Right ventricle myocardium superior (tissue), 1 donor: ENCODE data around the gene CORO2A. TPM values are rescaled to one million over a fixed set of nuclear protein-coding genes. Genes with fewer than 3 reads are reported as not detected.
"Not testable (repeated sequence)": the region's sequence is repeated elsewhere in the genome, so short reads cannot be mapped to it uniquely, and the experiment has no call there.

Experiments used
- ATAC-seq: fragments of 200-7000 bp; cut with Tn5 transposase; one replicate; pipeline ENCODE4 v1.9.1; 2020; ENCODE audit warnings: mild to moderate bottlenecking; ENCODE audit not compliant: poor library complexity
- DNase-seq: peaks from one replicate; pipeline ENCODE4 v3.0.0-alpha.2; 2020
- intact Hi-C: fragments of 100-400 bp; cut with DNase I; formaldehyde crosslinking; loops from one replicate; pipeline ENCODE4 v1.11.2; 2022
- total RNA-seq: library from RNA; stranded (reverse); fragmentation: NEBNext Ultra II Directional; extraction: Animal tissue kit (Norgen Biotek cat#: 25700); gene quantifications from one replicate; pipeline ENCODE4 v1.2.1, GENCODE V29; 2021
- donor health status: DM: no; HTN: yes; CAD: no; lungs with severe emphysema.

The CORO2A gene
- total RNA-seq, 1 donor from 2014 or later, result 0.30 TPM

DNA sequence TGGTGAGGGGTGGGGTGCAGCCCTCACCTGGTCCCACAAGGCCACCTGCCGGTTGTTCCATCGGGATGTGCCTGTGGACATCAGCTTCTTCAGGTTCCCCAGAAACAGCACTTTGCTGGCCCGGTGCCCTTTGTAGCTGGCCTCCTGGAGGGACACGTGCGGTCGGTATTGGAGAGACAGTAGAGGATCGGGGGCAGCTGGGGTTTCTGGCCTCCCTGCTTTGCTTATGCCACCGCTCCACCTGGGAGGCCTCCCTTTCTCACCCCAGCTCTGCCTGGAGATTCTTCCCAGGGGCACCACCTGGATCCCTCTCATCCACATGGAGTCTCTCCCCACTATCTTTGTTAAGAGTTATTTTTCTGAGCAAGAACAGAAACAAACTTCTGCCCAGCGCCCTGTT is 60.3 kb downstream of the CORO2A start:
- ATAC-seq, result no peak
- no peak for DNase-seq
- intact Hi-C loops, result no loop called here

DNA sequence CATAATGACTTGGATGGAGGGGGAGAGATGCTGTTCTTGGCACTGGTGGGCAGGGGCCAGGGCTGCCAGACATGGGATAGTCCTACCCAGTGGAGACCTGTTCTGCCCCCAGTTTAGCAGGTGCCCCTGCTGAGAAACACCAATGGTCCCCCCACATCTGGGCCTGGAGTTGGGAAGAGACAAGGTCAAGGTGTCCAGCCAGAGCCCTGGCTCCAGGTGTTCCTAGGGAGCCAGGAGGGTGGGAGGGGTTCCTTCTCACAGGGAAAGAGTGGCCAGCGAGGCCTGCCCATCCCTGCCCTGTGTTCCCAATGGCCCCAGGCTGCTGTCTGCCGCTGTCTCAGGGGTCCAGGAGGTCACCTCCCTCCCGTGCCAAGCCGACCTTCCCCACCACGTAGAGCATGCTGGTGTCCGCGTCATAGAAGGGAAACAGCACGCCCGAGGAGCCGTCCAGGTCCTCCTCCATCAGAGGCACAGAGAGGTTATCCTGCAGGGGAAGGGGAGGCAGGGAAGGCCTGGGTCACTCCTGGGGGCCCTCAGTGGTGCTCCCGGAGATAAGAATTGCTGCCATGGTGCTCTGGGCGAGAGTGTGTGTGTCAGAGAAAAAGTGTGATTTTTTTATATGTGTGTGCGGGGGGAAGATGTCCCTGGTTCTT is 61.7 kb downstream of the CORO2A start:
- intact Hi-C loops, result no loop called here
- DNase-seq (no peak), ATAC-seq (no peak)

DNA sequence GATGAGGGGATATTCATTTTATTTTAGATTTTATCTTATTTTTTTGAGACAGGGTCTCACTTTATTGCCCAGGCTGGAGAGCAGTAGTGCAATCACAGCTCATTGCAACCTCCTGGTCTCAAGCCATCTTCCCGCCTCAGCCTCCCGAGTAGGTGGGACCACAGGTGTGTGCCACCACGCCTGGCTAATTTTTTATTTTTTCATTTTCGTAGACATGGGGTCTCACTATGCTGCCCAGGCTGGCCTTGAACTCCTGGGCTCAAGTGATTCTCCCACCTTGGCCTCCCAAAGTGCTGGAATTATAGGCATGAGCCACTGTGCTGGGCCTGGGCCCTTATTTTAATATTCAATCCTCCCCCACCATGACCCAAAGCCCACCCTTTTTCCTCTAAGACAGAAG is 62.4 kb downstream of the CORO2A start:
- ATAC-seq, DNase-seq: not testable (repeated sequence)

DNA sequence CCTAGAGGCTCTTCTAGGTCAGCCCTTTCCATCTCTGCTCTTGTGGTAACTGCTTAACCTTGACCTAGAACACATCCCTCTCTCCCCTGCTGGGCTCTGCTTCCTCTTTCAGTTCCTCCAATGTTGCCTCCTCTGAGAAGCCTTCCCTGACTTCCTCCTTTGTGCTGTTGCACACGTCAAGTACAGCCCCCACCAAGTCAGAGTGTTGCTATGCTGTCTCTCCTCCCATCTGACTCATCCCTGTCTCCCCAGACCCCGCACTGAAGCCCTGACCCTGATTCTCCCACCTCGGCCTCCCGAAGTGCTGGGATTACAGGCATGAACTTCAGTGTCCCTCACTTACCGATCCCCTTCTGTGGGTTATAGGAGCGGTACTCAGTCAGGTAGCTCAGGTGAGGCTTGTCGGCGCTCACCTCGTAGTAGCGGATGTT is 63.0 kb downstream of the CORO2A start:
- DNase-seq, result no peak
- intact Hi-C loops, result no loop called here
- peak; percentile 80 for ATAC-seq

More for the DNA sequence above, 62.4 kb downstream of the CORO2A start:
- intact Hi-C loops, result not testable (repeated sequence)

DNA sequence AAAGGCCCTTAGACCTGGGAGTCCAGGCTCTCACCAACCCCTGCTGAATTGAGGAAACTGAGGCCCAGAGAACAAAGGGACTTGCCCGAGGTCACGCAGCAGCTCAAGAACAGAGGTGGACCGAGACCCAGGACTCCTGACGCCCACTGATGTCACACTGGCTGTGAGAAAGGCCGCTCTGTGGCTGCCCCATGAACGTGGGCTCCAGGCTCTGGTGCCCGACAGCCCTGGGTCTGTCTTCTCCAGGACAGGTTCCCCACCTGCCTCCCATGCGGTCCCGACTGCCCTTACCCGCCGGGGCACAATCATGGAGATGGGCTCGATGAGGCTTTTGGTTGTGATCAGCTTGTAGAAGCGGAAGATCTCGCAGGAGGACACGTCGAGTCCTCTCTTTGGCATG is 64.1 kb downstream of the CORO2A start:
- DNase-seq (no peak), ATAC-seq (no peak)
- intact Hi-C loops, result no loop called here

DNA sequence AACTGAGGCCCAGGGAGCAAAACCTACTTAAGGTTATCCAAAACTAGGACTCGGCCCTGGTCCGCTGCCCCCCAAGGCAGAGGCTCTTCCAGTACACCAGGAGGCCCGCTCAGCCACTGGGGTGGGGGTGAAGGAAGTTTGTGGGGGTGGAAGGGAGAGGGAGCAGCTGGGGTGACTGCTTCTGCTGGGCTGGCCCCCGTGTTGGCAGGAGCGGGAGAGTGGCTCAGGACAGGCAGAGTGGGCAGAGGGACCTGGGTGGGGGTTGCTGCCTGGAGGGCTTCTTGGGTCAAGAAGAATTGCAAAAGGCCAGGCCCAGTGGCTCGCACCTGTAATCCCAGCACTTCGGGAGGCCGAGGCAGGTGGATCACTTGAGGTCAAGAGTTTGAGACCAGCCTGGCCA is 65.2 kb downstream of the CORO2A start:
- DNase-seq (no peak), ATAC-seq (no peak)
- intact Hi-C loops, result no loop called here

DNA sequence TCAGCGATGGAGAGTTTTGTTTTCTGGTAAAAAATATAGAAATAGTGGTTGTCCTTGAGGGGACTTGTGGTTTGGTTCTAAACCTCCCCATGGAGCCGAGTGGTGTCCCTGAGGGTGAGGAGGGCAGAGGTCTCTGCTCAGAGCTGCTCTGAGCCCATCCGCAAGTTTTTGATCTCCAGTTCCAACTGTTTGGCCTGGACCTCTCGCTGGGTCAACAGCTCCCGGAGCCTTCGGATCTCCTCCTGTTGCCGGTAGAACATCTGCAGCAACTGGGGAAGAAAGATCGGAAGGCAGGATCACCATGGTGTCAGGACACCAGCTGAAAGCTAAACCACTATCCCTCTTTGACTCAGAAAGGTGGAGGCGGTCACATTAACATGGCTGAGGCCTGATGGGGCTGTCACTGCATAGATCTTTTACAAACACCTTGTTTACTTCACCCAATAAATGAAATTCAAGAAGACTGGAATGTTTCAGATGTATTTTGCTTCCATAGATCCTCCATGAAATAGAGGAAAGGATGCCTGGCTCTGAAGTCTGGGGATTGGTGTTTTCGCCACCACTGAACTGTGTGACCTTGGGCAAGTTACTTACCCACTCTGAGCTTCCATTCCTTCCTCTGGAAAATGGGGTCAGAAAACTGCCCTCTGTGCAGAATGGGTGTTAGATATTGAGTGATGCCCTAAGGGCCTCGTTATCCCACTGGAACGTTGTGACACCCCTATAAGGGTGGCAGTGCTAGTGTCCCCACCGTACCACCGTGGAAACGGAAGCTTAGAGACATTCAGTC is 67.6 kb downstream of the CORO2A start:
- ATAC-seq, result no peak
- no peak for DNase-seq
- intact Hi-C loops, result no loop called here

DNA sequence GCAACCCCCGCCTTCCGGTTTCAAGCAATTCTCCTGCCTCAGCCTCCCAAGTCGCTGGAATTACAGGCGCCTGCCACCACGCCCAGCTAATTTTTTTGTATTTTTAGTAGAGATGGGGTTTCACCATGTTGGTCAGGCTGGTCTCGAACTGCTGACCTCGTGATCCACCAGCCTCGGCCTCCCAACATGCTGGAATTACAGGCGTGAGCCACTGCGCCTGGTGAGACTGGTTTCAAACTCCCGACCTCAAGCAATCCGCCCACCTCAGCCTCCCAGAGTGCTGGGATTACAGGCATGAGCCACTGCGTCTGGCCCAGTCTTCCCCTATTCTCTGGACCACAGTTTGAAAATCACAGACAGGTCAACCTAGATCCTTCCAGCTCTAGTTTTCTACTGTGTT is 68.3 kb downstream of the CORO2A start:
- ATAC-seq, intact Hi-C loops, DNase-seq: not testable (repeated sequence)

DNA sequence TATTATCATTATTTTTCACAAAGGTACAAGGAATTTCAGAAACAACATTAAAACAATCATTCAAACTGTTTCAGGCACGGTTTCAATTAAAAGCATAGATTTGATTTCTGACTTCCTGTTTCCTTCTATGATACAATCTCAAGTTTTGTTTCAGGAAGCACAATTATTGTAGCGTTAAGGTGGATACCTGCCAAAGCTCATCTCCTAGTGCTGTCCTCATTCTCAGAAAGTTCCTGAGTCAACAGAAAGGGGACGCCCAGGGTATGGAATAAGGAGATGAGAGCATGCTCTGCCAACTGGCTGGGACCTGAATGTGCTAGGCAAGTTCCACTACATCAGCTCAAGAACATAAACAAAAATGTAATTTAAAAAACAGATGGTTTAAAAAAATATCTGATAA is 71.4 kb downstream of the CORO2A start:
- DNase-seq (no peak), ATAC-seq (peak; percentile 45)
- intact Hi-C loops, result no loop called here

DNA sequence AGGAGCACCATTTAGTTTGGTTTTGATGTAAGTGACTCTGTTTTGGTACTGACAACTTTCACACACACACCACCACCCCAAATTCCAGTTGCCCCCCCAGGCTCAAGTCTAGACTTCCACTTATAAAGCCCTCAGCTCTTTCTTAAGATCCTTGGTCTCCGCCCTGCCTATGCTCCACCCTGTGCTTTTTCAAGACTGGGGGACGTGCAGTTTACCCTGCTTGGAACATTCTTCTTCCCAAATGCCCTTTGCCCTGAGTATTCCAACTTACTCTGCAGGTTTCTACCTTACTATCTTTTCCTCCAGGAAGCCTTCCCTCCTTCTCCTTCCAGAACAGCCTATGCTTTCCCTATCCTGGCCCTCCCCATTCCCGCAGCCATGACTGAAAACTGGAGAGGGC is 72.0 kb downstream of the CORO2A start:
- intact Hi-C loops, result no loop called here
- DNase-seq, result no peak
- ATAC-seq, result peak; percentile 50

DNA sequence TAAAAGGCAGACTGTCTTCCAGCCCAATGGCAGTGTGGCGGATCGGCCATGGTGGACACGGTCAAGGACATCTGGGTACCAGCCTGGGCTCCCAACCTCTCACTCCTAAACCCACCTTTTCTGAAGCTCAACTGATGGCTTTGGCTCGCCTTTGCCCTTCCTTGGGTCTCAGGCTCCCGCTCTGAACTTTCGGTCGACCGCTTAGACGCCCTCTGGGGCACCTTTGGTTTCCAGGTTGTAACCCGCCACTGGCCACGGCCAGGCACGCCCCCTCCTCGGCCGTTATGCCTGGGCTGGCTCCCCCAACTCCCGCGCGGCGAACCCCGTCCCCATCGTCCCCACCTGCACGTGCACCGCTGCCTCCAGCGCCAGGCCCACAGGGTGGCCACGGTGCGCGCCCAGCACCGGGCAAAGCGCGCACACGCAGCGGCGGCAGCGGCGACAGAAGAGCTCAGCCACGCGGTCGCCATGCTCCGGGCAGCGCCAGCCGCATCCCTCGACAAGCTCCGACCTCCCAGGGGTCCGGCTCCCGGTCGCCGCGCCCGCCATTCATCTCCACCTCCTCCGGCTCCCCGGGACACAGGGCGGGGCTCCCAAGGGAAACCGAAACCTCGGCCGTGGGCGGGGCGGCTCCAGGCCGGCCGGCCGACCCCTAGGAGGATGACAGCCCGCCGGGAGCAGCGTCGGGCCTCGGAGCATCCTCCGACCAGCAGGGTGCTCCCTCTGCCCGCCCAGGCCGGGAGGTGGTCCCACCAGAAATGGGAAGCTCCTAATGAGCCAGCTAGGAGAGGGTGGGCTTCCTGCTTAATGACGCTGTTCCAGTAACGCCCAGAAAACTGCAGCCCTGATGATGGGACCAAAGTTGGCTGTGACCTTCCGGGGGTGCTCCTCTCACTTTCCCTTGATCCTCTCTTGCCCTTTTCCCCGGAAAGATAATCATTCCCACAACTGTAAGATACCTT is 73.5 kb downstream of the CORO2A start, which contains the start of gene TRIM14:
Gene TRIM14, minus strand, starts transcription at position 583 of the 962 bp plus-strand sequence. Its CDS starts 34 bp downstream, at position 549.
- intact Hi-C loops, result no loop called here
- ATAC-seq (peak; percentile 73), DNase-seq (peak; percentile 77)

DNA sequence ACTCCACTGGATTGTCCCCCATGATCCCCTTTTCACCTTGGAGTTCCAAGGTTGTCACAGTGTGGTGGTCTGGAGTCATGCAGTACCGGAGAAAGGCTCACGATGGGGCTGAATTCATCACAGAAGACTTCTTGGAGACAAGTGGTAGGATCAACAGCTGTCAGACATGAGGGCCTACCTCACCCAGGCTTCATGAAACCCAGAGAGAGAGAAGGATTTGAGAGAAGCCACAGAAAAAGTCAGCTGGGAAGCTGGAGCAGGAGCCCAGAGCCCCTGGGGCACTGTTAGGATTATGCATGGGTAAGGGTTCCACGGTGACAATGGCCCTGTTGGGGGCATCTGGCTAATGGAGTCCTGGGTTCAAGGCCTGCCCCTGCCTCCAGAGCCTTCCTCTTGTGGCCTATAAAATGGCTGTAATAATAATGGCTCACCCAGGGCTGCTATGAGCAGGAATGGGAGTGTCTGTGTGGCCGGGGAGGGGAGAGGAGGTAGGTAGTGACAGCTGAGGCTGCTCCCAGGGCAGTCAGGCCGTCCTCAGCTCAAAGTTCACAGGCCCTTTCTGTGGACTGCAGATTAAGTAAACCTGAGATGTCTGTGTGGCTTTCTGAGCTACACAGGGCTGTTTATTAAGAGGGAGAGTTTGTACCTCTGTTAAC is 74.3 kb downstream of the CORO2A start:
- ATAC-seq, result peak; percentile 18
- intact Hi-C loops, result no loop called here
- DNase-seq, result no peak

DNA sequence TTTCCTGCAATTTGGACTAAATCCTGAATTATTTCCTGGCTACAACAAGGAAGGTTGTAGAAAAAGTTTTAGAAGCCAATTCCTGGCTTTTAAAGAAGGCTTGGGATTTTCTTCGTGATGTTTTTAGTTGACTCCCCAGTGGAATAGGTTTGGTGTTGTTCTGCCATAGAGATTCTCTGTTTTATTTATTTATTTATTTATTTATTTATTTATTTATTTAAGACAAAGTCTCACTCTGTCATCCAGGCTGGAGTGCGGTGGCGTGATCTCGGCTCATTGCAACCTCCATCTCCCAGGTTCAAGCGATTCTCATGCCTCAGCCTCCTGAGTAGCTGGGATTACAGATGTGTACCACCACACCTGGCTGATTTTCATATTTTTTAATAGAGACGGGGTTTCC is 75.3 kb downstream of the CORO2A start:
- intact Hi-C loops, DNase-seq, ATAC-seq: not testable (repeated sequence)

DNA sequence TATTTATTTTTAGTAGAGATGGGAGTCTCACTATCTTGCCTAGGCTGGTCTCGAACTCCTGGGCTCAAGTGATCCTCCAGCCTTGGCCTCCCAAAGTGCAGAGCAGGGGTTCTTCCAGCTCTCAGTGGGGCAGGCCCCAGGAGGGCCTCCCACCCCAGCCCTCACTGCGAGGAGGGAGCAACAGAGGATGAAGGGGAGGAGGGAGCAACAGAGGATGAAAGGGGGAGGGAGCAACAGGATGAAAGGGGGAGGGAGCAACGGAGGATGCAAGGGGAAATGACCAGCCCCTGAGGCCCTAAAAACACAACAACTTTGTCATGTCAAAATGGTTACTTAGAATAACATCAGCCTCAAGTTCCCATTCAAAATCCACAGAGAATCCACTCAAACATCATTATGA is 83.4 kb downstream of the CORO2A start:
- no peak for ATAC-seq
- intact Hi-C loops, result no loop called here
- no peak for DNase-seq

DNA sequence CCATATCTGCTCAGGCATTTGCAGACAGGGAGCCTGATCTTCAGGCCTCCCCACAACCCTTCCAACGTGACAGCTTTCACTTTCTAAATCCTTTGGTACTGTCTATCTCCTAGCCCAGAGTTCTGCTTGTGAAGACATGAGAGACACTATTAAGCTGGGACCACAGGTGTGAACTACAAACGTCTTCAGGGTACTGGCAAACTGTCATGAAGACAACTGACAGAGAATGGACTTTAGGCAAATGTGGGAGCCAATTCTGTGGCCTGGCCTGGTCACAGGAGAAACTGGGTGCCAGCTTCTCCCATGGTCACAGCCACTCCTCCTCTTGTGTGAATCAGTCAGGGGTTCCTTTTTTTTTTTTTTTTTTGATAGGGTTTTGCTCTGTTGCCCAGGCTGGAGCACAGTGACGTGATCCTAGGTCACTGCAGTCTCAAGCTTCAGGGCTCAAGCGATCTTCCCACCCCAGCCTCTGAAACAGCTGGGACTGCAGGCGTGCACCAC is 83.9 kb downstream of the CORO2A start:
- ATAC-seq, result peak; percentile 42
- no peak for DNase-seq
- intact Hi-C loops, result no loop called here

DNA sequence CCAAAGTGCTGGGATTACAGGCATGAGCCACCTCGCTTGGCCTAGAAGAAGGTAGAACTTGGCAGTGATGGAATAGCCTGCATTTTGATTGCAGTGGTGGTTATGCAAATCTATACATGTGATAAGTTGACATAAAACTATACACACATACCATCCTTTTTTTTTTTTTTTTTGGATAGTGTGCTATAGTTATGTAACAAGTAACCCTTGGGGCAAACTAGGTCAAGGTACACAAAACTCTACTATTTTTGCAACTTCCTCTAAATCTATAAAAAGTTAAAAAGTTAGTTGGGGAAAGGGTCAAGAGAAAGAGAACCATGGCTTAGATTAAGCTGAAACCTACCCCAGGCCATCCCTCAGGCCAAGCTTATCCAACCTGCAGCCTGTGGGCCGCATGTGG is 84.5 kb downstream of the CORO2A start:
- ATAC-seq (no peak), DNase-seq (no peak)
- intact Hi-C loops, result no loop called here

DNA sequence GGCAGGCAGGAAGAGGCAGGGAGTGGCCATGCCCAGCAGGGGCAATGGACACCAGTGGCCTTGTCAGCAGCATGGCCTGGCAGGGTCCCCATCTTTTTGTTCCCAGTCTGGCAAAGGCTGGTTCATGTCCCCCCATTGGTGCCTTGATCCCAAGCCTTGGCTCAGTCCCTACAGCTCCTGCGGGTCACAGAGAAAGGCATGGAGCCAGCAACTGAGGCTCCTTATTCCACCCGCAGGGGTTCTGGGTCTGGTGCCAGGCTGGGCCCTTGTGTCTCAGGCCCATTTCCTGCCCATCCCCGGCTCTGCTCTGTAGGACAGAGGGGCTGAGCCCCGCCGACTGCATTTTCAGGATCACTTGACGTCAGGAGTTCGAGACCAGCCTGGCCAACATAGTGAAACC is 87.4 kb downstream of the CORO2A start:
- DNase-seq, result no peak
- intact Hi-C loops, result no loop called here
- ATAC-seq, result no peak

DNA sequence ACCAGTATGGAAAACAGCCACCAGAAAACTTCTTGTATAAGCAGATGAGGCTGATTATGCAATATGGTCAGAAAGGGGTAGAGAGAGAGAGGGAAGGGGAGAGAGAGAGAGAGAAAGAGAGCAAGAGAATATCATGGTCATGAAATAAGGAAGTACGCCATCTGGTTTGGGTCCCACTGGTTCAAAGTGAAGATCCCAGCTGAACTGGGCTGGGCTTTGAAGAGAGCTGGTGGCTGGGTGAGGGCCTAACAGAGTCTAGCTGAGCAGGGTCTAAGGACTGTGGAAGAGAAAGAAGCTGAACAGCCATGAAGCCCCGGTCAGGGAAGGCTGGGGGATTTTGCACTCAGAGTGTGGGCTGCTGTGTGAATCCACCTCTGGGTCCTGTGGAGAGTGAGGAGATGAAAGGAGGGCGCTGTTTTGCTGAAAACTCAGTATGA is 88.0 kb downstream of the CORO2A start:
- ATAC-seq, result peak; percentile 66
- DNase-seq, result no peak
- intact Hi-C loops, result no loop called here
